Hepatic stellate cell (primary cell): ENCODE results near the gene UNC79.

Experiments used
- DNase-seq: peaks from one replicate; pipeline ENCODE4 v3.0.0; 2011; ENCODE audit warnings: low spot score

Gene UNC79

GRCh38 chr14:93663317-93663716 is 232.6 kb downstream of the UNC79 start:
- DNase-seq: no peak

DNA sequence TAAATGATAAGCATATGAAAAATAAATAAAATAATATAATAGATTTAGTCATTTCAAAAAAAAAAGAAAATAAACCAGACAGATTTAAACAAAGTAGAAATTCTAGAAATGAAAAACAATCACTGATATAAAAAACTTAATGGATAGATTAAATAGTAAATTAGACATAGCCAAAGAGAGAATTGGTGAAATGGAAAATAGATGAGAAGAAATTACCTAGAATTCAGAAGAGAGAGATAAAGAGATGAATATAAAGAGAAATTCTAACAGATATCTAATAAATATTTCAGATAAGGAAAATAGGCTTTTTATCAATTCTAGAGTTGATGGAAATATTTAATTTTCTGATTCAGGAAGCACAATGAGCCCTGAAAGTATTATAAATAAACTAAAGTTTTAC is 234.4 kb downstream of the UNC79 start:
- DNase-seq: no peak

GRCh38 chr14:93669632-93670031 is 238.9 kb downstream of the UNC79 start:
- DNase-seq: no peak

DNA sequence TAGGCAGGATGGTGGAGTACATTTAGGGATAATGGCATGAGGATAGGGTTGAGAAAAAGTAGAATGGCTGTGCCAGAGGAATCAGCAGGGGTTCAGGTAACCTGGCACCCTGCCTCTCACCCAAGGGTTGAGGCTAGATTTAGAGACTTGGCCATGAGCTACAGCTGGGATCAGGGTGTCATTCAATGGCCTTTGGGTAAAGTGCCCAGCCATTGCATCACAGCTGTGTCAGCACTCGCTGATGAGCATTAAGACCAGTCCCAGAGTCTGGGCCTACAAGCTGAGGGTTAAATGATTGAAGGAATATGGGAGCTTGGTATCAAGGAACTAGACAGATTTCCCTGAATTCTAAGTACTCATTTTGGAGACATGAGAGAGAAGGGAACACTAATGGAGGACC is 243.6 kb downstream of the UNC79 start:
- DNase-seq: no peak

DNA sequence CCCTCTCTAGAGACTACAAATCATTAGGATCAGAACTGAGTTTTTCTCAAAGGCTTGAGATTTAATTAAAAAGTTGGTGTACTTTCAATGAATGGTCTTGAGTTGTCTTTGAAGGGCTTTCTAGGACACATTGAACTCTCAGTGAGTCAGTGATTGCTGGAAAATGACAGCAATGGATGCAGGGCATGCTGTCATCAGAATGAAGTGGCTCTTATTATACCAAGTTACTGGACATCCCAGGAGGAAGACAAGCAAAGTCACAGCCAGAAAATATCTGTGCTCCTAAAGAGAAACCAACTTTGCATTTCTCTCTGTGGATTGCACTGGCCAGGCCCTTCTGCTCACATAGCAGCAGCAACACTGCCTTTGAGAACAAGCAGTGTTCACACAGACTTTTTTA is 244.9 kb downstream of the UNC79 start:
- DNase-seq: no peak

DNA sequence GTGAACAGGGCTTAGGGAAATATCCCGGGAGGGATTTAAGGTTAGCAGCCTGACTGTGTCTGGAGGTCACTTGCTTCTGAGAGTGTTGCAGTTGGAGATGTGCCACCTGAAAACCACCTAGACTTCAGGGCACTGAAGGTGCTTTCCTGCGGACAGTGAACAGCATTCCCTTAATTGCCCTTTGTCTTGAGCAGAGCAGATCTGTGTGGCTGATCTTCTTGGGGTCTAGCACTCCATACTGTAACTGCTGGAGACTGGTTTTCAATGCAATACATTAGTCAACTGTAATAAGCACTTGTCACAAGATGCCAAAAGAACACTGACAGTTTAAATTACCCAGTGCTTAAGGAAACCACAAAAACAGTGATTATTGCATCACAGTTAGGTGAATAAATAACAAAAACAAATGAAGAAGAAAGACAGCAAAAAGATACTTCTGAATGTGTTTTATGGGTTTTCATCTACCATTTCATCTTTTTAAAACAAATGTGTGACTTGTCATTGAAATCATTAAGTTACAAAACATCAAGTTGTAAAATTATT is 245.7 kb downstream of the UNC79 start:
- no peak for DNase-seq

GRCh38 chr14:93682459-93682858 is 251.7 kb downstream of the UNC79 start:
- DNase-seq: no peak

- no peak for DNase-seq
Measured at GRCh38 chr14:93683226-93683625, 252.5 kb downstream of the UNC79 start.

GRCh38 chr14:93685121-93685895 is 254.6 kb downstream of the UNC79 start:
- DNase-seq: no peak

- DNase-seq: no peak
Measured at GRCh38 chr14:93686268-93686667, 255.5 kb downstream of the UNC79 start.

GRCh38 chr14:93688239-93688666 is 257.5 kb downstream of the UNC79 start:
- DNase-seq: no peak

DNA sequence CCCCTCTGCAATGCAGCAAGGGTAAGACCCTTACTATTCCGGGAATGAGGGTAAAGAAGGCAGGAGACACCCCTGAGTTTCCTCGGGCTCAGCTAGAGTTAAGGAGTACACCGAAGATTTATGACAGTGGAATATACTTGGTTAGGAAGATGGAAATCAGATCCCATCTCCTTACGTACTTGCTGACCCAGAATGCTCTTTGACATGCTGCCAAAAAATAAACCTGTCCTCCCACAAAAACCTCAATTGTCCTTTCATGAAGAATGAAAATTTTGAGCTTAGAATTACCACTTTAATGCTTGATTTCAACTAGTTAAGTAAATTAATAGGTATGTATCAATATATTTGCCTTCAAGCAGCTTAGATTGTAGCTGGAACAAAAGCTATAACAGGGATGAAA is 258.1 kb downstream of the UNC79 start:
- DNase-seq: no peak

DNA sequence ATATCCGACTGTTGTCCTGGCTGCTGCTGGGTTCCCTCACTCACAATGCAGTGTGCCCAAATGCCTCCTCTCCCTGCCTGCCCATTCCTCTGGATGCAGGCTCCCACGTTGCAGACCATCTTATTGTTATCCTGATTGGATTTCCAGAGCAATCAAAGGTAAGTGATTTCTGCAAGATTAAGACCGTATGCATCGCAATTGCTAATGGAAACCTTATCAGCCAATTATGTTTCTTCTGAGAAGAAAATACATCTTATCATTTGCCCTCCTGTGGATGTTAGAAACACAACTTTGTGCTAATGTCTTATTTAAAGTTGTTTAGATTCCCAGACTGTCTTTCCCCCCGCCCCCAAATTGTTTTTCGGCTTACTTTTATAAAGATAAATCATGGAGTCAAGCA is 259.4 kb downstream of the UNC79 start:
- DNase-seq: no peak

DNA sequence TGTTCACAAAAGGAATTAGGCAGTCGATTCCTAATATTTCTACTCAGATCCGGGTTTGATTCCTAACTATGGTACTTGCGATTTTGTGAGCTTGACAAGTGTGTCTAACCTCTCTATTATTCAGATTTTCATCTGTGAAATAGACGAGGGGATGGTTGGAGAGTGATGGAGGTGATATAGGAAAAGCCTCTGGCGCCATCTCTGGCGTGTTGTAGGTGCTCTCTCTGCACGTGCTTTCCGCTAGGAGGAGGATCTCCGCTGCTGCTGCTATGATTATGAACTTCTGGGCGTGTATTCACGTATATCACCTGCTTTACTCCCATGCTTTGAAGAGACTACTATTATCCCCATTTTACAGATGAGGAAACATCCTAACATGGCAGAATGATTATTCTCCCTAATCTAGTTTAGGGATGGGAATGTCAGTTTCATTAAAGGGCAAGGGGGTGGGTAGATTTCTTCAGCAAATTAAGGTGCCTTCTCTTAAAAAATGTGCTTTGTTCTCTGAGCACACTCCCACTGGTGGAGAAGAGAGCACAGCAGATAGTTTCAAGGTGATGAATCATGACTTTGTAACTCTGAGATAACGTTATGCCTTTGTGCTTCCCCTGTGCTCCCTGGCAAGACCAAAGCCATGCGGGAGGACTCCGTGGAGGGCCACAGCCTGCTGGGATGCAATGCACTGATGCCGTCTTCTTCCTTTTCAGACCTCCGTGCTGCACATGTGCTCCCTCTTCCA is 260.5 kb downstream of the UNC79 start:
- DNase-seq: no peak

GRCh38 chr14:93693914-93694313 is 263.2 kb downstream of the UNC79 start:
- no peak for DNase-seq

DNA sequence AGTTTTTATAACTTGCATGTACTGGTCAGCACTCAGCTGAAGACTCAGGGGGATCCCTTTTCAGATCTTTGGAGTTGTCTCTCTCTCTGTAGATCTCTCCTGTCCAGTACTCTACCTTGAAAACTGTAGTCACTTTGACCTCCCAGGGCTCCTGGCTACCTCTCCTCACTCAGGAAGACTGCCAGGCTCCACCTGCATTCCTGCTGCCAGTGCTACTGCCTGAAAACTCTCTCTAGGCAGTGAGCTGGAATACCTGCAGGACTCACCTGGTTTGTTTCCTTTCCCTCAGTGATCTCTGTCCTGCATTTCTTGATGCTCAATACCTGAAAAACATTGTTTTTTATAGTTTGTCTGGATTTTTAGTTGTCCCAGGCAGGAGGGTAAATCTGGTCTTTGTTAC is 270.2 kb downstream of the UNC79 start:
- no peak for DNase-seq

DNA sequence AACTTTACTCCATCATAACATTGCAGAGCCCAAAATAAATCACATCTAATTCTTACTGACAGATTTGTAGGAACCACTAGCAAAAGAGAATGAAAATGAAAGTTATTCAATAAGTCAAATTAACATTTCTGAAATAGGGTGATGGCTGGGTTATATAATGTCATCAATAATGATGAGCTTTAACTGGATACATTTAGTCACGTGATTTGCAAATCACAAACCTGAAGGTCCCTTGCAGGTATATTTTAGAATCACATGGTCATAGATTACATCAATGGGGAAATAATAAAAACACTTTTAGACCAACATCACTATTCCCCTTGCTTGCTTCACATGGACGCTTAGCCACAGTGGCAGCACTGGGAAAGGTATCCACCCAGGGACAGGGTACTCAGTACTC is 270.8 kb downstream of the UNC79 start:
- DNase-seq: no peak

- DNase-seq: no peak
Measured at GRCh38 chr14:93702946-93703345, 272.2 kb downstream of the UNC79 start.

- no peak for DNase-seq
Measured at GRCh38 chr14:93703941-93704340, 273.2 kb downstream of the UNC79 start.

- DNase-seq: no peak
Measured at GRCh38 chr14:93705513-93706156, 274.9 kb downstream of the UNC79 start.

DNA sequence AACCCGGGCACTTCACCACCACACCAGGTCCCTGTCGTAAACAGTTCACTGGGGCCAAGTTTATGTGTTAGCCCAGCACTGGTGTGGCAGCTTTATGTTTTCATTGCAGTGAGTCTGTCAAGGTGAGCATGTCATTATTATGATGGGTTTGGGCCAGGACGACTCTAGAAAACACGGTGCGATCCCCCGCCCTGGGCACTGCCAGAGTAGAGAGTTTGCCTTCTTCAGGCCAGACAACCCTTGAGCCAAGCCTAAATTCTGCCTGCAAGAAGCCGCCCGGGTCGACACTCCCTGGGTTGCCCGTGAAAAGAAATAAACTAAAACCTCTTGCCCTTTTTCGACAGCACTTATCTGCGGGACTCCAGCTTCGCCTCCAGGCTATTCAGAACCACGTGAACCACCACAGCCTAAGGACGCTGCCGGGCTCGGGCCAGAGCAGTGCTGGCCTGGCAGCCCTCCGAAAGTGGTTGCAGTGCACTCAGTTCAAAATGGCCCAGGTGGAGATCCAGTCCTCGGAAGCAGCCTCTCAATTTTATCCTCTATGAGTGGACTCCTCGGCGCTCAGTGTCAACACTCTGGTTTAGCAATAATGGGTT is 275.7 kb downstream of the UNC79 start:
- no peak for DNase-seq

- no peak for DNase-seq
Measured at GRCh38 chr14:93707475-93707874, 276.7 kb downstream of the UNC79 start.
